CD4-positive, alpha-beta memory T cell (primary cell): ENCODE data around the gene PEF1. TPM values are rescaled to one million over a fixed set of nuclear protein-coding genes. Genes with fewer than 3 reads are reported as not detected.

Experiments
- CTCF ChIA-PET: fragments of 350-600 bp; sonication (Branson Sonifier 250); formaldehyde crosslinking; loops from one replicate; lab custom pipeline; 2021; ENCODE audit warnings: inconsistent platforms; ENCODE audit not compliant: partially characterized antibody; lab: Charles Lee
- POLR2A ChIA-PET: fragments of 350-600 bp; sonication (Branson Sonifier 250); formaldehyde crosslinking; loops from one replicate; lab custom pipeline; 2021; ENCODE audit not compliant: partially characterized antibody; lab: Charles Lee
- DNase-seq, 5 donors: peaks; one replicate each; pipeline versions ENCODE4 v3.0.0 to v3.0.0-alpha.2; 2020 to 2022; ENCODE audit warnings: mixed read lengths in 1 of 5
- H3K27ac ChIP-seq: one replicate; pipeline ENCODE4 v1.7.0; 2013; ENCODE audit warnings: low read depth, low read length
- H3K27me3 ChIP-seq: 2 replicates; pipeline ENCODE4 v1.7.0; 2013; ENCODE audit warnings: mild to moderate bottlenecking, low read length, moderate library complexity; ENCODE audit not compliant: insufficient read depth
- H3K36me3 ChIP-seq: 2 replicates; pipeline ENCODE4 v1.7.0; 2013; ENCODE audit warnings: mild to moderate bottlenecking, low read length, moderate library complexity; ENCODE audit not compliant: insufficient read depth
- H3K4me1 ChIP-seq: 2 replicates; pipeline ENCODE4 v1.7.0; 2013; ENCODE audit warnings: mild to moderate bottlenecking, low read length, moderate library complexity; ENCODE audit not compliant: insufficient read depth
- H3K4me3 ChIP-seq, 2 donors: one replicate each; pipeline ENCODE4 v1.7.0; 2013; ENCODE audit warnings: low read length in 2 of 2, mild to moderate bottlenecking in 1 of 2
- H3K9me3 ChIP-seq, 2 donors: one replicate each; pipeline ENCODE4 v1.7.0; 2013; ENCODE audit warnings: low read length in 2 of 2, control low read depth in 1 of 2; ENCODE audit not compliant: control insufficient read depth in 1 of 2
- H3K27ac Mint-ChIP-seq, 7 donors: one replicate each; pipeline ENCODE4 v1.8.0; 2020 to 2021; ENCODE audit warnings: mixed read lengths in 7 of 7, mild to moderate bottlenecking in 6 of 7, inconsistent platforms in 3 of 7, moderate library complexity in 3 of 7
- H3K27me3 Mint-ChIP-seq, 2 donors: one replicate each; pipeline ENCODE4 v1.8.0; 2020 to 2021; ENCODE audit warnings: mixed read lengths in 2 of 2
- H3K36me3 Mint-ChIP-seq, 2 donors: one replicate each; pipeline ENCODE4 v1.8.0; 2020 to 2021; ENCODE audit warnings: mixed read lengths in 2 of 2, inconsistent platforms in 1 of 2, mild to moderate bottlenecking in 1 of 2
- H3K4me1 Mint-ChIP-seq, 4 donors: one replicate each; pipeline ENCODE4 v1.8.0; 2020 to 2021; ENCODE audit warnings: mixed read lengths in 4 of 4, mild to moderate bottlenecking in 1 of 4
- H3K4me3 Mint-ChIP-seq, 8 donors: one replicate each; pipeline ENCODE4 v1.8.0; 2020 to 2021; ENCODE audit warnings: mixed read lengths in 8 of 8, mild to moderate bottlenecking in 7 of 8, moderate library complexity in 6 of 8, inconsistent platforms in 3 of 8
- H3K9me3 Mint-ChIP-seq, 8 donors: one replicate each; pipeline ENCODE4 v1.8.0; 2020 to 2021; ENCODE audit warnings: mixed read lengths in 8 of 8, mild to moderate bottlenecking in 5 of 8, inconsistent platforms in 3 of 8, moderate library complexity in 1 of 8
- intact Hi-C: fragments of 100-400 bp; cut with micrococcal nuclease; formaldehyde crosslinking; loops from one replicate; pipeline ENCODE4 v1.15.1; 2023
- polyA plus RNA-seq, 2 donors: library from polyadenylated mRNA; unstranded; fragments of 300-500 nt; fragmentation: Illumina TruSeq; gene quantifications; one replicate each; pipeline ENCODE4 v1.2.3, GENCODE V29; 2021
- total RNA-seq, 2 experiments: library from RNA; stranded (reverse); gene quantifications; one replicate each; pipeline ENCODE4 v1.2.3, GENCODE V29; 2021

PEF1 gene
- total and polyA plus RNA-seq, 4 experiments from 2014 or later: 39.1 to 124 (median 63.2) TPM

GRCh38 chr1:31580513-31580870 is 64.2 kb downstream of the PEF1 start:
- POLR2A ChIA-PET: no interaction called here

More at GRCh38 chr1:31580513-31580870, 64.2 kb downstream of the PEF1 start:
- CTCF ChIA-PET: interaction anchor here (1.0 to 1.1 kb wide), 2 partner anchors 15 to 17 kb away, joined by 3 to 4 read pairs; no protein-coding TSS in a partner anchor
- no peaks in the 10 kb centered on the region for H3K9me3 Mint-ChIP-seq
- Histone ChIP-seq H3K36me3 (no peaks in the 10 kb centered on the region), H3K27me3 (no peaks in the 10 kb centered on the region), H3K4me1 (no peaks in the 10 kb centered on the region), H3K4me3 (no peak overlapping the region), H3K9me3 (no peaks in the 10 kb centered on the region), H3K27ac (no peak overlapping the region)
- intact Hi-C loops: no loop called here
- no peak overlapping the region for H3K27ac Mint-ChIP-seq
- peaks cover 0 to 10% of the 10 kb centered on the region in 2 donors for H3K27me3 Mint-ChIP-seq
- H3K4me1 Mint-ChIP-seq: peaks cover 0 to 4% (median under 1%) of the 10 kb centered on the region in 4 donors
- H3K36me3 Mint-ChIP-seq: no peaks in the 10 kb centered on the region
- DNase-seq: no peak
- H3K4me3 Mint-ChIP-seq: no peak overlapping the region

Other genes with a start within 250 kb of the PEF1 start
- under 1 TPM; 0.11 to 0.15 TPM for gene SERINC2, start 231.7 kb downstream of the PEF1 start, total RNA-seq
- gene SERINC2, start 231.7 kb downstream of the PEF1 start, polyA plus RNA-seq: under 1 TPM in 1 of 2 donors, not detected in 1; 0.18 TPM
- not detected for gene TINAGL1, start 68.4 kb downstream of the PEF1 start, total RNA-seq
- not detected for gene TINAGL1, start 68.4 kb downstream of the PEF1 start, polyA plus RNA-seq
- gene HCRTR1, start 27.2 kb downstream of the PEF1 start, total RNA-seq: not detected
- not detected for gene HCRTR1, start 27.2 kb downstream of the PEF1 start, polyA plus RNA-seq
- not detected for gene COL16A1, start 59.1 kb upstream of the PEF1 start, total RNA-seq
- not detected for gene COL16A1, start 59.1 kb upstream of the PEF1 start, polyA plus RNA-seq
- 1 to 10 TPM; 1.5 to 2.0 TPM for gene ADGRB2, start 119.5 kb upstream of the PEF1 start, total RNA-seq
- gene ADGRB2, start 119.5 kb upstream of the PEF1 start, polyA plus RNA-seq: under 1 TPM in 1 of 2 donors, not detected in 1; 0.55 TPM
- under 1 TPM; 0.61 to 0.94 TPM for gene SPOCD1, start 171.1 kb upstream of the PEF1 start, total RNA-seq
- gene SPOCD1, start 171.1 kb upstream of the PEF1 start, polyA plus RNA-seq: not detected